Thoracic aorta (tissue), 2 donors: ENCODE data around the gene IMMP1L. TPM values are rescaled to one million over a fixed set of nuclear protein-coding genes. Genes with fewer than 3 reads are reported as not detected.

Experiments
- ATAC-seq: fragments of 150-250 bp; one replicate; pipeline ENCODE4 v1.8.0; 2017; ENCODE audit warnings: low read depth; ENCODE audit not compliant: insufficient number of reproducible peaks, low FRiP score
- DNase-seq: peaks from one replicate; pipeline ENCODE4 v3.0.0-alpha.2; 2020; ENCODE audit warnings: low spot score
- H3K27ac ChIP-seq, 2 donors: fragments of 200-600 bp; sonication (generic); 1 replicate in 1 of 2; 2 replicates in 1 of 2; pipeline ENCODE4 v1.5.1; 2016; ENCODE audit warnings: mild to moderate bottlenecking in 2 of 2, moderate library complexity in 2 of 2
- H3K27me3 ChIP-seq: fragments of 200-600 bp; sonication (generic); replicated peaks from 2 replicates; pipeline ENCODE4 v1.6.0; 2016; ENCODE audit warnings: mild to moderate bottlenecking; ENCODE audit not compliant: insufficient read depth
- H3K36me3 ChIP-seq: fragments of 200-600 bp; sonication (generic); one replicate; pipeline ENCODE4 v1.5.1; 2016
- H3K4me1 ChIP-seq, 2 donors: fragments of 200-600 bp; sonication (generic); 1 replicate in 1 of 2; 2 replicates in 1 of 2; pipeline versions ENCODE4 v1.5.1 to v1.6.0; 2016; ENCODE audit warnings: low read depth in 2 of 2, mild to moderate bottlenecking in 1 of 2; ENCODE audit not compliant: control insufficient read depth in 1 of 2
- H3K4me3 ChIP-seq: fragments of 200-600 bp; sonication (generic); 2 replicates; pipeline ENCODE4 v1.5.1; 2016; ENCODE audit warnings: mild to moderate bottlenecking
- H3K9me3 ChIP-seq: fragments of 200-600 bp; sonication (generic); 2 replicates; pipeline ENCODE4 v1.5.1; 2016
- CTCF ChIP-seq: fragments of 200-600 bp; sonication (generic); IDR thresholded peaks from one replicate; pipeline ENCODE4 v1.5.1; 2019; ENCODE audit warnings: antibody characterized with exemption
- total RNA-seq, 2 donors: library from RNA; depleted of rRNA; stranded (reverse); fragments of >200 nt; gene quantifications; one replicate each; pipeline versions ENCODE4 v1.1.0 to v1.2.3, GENCODE V29; 2016

Gene IMMP1L
- total RNA-seq, 2 donors from 2014 or later = 8.0 to 13.4 TPM

- no peak overlapping the region for H3K4me3 ChIP-seq
- ATAC-seq = no peak
- TF ChIP-seq CTCF = no peak
- H3K27me3 ChIP-seq = no peaks in the 10 kb centered on the region
- no peak overlapping the region for H3K27ac ChIP-seq
- no peaks in the 10 kb centered on the region for H3K4me1 ChIP-seq
- H3K9me3 ChIP-seq = no peaks in the 10 kb centered on the region
- no peaks in the 10 kb centered on the region for H3K36me3 ChIP-seq
- DNase-seq = no peak
These were observed 71.5 kb downstream of the IMMP1L start for GRCh38 chr11:31437742-31438435.

GRCh38 chr11:31433851-31434250 lies 75.6 kb downstream of the IMMP1L start:
- Histone ChIP-seq H3K27ac (no peak overlapping the region), H3K27me3 (no peaks in the 10 kb centered on the region), H3K36me3 (peaks cover 12% of the 10 kb centered on the region), H3K9me3 (no peaks in the 10 kb centered on the region), H3K4me3 (no peak overlapping the region), H3K4me1 (no peaks in the 10 kb centered on the region)
- no peak for ATAC-seq
- DNase-seq = no peak
- TF ChIP-seq CTCF = no peak

- no peaks in the 10 kb centered on the region for H3K9me3 ChIP-seq
- DNase-seq (no peak), ATAC-seq (no peak)
- no peaks in the 10 kb centered on the region for H3K27me3 ChIP-seq
- H3K4me3 ChIP-seq = no peak overlapping the region
- no peaks in the 10 kb centered on the region for H3K4me1 ChIP-seq
- no peak for TF ChIP-seq CTCF
- H3K36me3 ChIP-seq = no peaks in the 10 kb centered on the region
- no peak overlapping the region for H3K27ac ChIP-seq
These were observed 84.8 kb downstream of the IMMP1L start for GRCh38 chr11:31424652-31425051.

GRCh38 chr11:31422703-31423102 lies 86.7 kb downstream of the IMMP1L start:
- H3K4me1 ChIP-seq = peaks cover 0 to under 1% of the 10 kb centered on the region in 2 donors
- no peaks in the 10 kb centered on the region for H3K36me3 ChIP-seq
- H3K9me3 ChIP-seq = no peaks in the 10 kb centered on the region
- no peak overlapping the region for H3K4me3 ChIP-seq
- no peak overlapping the region for H3K27ac ChIP-seq
- TF ChIP-seq CTCF = no peak
- H3K27me3 ChIP-seq = no peaks in the 10 kb centered on the region
- ATAC-seq (no peak), DNase-seq (no peak)

GRCh38 chr11:31421820-31422219 lies 87.6 kb downstream of the IMMP1L start:
- peaks cover 5 to 9% of the 10 kb centered on the region in 2 donors for H3K4me1 ChIP-seq
- no peak for TF ChIP-seq CTCF
- no peaks in the 10 kb centered on the region for H3K27me3 ChIP-seq
- H3K4me3 ChIP-seq = no peak overlapping the region
- H3K27ac ChIP-seq = no peak overlapping the region
- ATAC-seq (no peak), DNase-seq (no peak)
- no peaks in the 10 kb centered on the region for H3K9me3 ChIP-seq
- no peaks in the 10 kb centered on the region for H3K36me3 ChIP-seq
